Mesangial cell (primary cell): Measurements from ENCODE around the gene FLII. TPM values are rescaled to one million over a fixed set of nuclear protein-coding genes. Genes with fewer than 3 reads are reported as not detected.

Experiments
- total RNA-seq: library from RNA; depleted of rRNA; stranded (reverse); fragments of >200 nt; gene quantifications from 2 replicates; pipeline ENCODE4 v1.2.3, GENCODE V29; 2015

Gene FLII
- total RNA-seq, result 354 and 419 TPM in 2 replicates

DNA sequence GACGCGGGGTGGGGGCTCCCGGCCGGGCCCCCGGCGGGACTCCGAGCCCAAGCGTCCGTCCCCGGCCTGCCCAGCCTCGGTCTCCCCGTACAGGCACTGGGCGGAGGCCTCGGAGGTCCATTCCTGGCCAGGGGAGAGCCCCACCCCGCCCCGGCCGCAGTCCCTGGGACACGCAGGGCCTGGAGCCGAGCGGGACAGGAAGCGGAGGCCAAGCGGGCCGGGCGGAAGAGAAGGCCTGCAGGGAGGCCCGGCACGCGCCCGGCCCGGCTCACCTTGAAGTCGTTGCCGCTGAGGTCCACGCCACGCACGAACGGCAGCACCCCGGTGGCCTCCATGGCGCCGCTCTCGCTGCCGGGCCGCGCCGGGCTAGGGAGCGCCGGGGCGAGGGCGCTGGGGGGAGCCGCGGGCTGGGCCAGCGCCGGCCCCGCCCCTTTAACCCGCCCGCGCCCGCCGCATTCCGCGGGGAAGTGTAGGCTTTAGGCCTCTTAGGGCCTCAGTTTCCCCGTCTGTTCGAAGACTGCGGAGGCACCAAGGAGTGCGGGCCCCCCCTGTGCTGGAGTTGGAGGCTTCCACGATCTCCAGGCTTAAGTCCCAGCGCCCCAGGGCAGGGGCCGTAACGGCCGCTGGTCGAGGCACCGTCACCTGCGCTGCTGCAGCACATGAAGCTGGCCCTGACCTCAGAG lies at the start of gene FLII:
Gene FLII (minus strand): TSS at position 383 of the 683 bp plus-strand sequence. CDS start 48 bp downstream, at position 335.

GRCh38 chr17:18260332-18261145 lies 2.0 kb upstream of the FLII start, which contains the start of gene MIEF2:
TSS of gene MIEF2 (plus strand) at chr17:18260662. CDS start at chr17:18262721, 2,059 bp downstream.

DNA sequence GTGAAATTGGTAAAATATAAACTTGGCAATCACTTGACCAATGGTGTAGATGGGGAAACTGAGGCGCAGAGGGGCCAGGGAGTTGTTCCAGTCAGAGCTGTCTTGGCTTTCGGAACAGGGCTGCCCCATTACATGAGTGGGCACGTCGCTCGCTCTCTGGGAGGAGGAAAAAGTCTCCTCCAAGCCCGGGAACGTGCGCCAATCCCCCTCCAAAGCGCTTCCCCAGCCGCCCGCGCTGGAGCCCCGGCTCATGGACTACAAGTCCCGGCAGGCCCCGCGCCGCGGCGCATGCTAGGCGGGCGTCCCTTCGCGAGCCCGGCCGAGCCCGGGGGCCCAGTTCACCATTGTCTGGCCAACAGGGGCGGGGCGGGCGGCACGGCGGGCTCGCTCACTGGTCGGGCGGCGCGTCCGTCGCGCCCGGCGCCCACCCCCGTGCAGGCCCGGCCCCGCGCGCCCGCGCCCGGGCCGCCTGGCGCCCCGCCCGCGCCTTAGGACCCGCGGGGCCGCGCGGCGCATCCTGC lies 33.4 kb downstream of the FLII start, which contains the start of gene LLGL1:
Gene LLGL1 (plus strand): TSS at position 515 of the 521 bp plus-strand sequence. CDS start 48 bp downstream, outside the sequence.

Other genes starting within 250 kb of the FLII start
- 12.5 and 22.3 TPM in 2 replicates for gene ATPAF2, start 219.6 kb downstream of the FLII start, total RNA-seq
- 4.6 and 6.6 TPM in 2 replicates for gene GID4, start 219.3 kb downstream of the FLII start, total RNA-seq
- 40.4 and 46.4 TPM in 2 replicates for gene DRG2, start 170.8 kb downstream of the FLII start, total RNA-seq
- gene MYO15A, start 150.0 kb downstream of the FLII start, total RNA-seq, result 0.16 and 0.63 TPM in 2 replicates
- gene ALKBH5, start 74.9 kb downstream of the FLII start, total RNA-seq, result 68.2 and 79.8 TPM in 2 replicates
- 61.1 and 64.2 TPM in 2 replicates for gene LLGL1, start 33.1 kb downstream of the FLII start, total RNA-seq
- gene MIEF2, start 1.9 kb upstream of the FLII start, total RNA-seq, result 42.7 and 46.4 TPM in 2 replicates
- gene TOP3A, start 56.3 kb upstream of the FLII start, total RNA-seq, result 21.4 and 26.6 TPM in 2 replicates
- gene SMCR8, start 56.6 kb upstream of the FLII start, total RNA-seq, result 9.9 and 15.8 TPM in 2 replicates
- 35.2 and 41.1 TPM in 2 replicates for gene SHMT1, start 104.8 kb upstream of the FLII start, total RNA-seq
- gene EVPLL, start 119.0 kb upstream of the FLII start, total RNA-seq, result not detected in 2 replicates
- not detected in 2 replicates for gene LGALS9C, start 218.1 kb upstream of the FLII start, total RNA-seq